Peyer's patch (tissue), 4 donors: Measurements from ENCODE around the gene HYCC1.
"Not testable (repeated sequence)": the region's sequence is repeated elsewhere in the genome, so short reads cannot be mapped to it uniquely, and the experiment has no call there.

Experiments
- POLR2A ChIP-seq, 2 donors: fragments of 450-650 bp; IDR thresholded peaks; one replicate each; pipeline ENCODE4 v1.5.1; 2017; ENCODE audit warnings: antibody characterized with exemption in 2 of 2, mild to moderate bottlenecking in 2 of 2, moderate library complexity in 2 of 2
- TF ChIP-seq, protein P1 (sequence below), 6 experiments: fragments of 450-650 bp in 4 of 6; fragments of 200-600 bp in 2 of 6; sonication (generic) in 1 of 6; IDR thresholded peaks; one replicate each; pipeline ENCODE4 v1.5.1; 2017 to 2019; ENCODE audit warnings: antibody characterized with exemption in 6 of 6, mild to moderate bottlenecking in 3 of 6, moderate library complexity in 1 of 6

DNA sequence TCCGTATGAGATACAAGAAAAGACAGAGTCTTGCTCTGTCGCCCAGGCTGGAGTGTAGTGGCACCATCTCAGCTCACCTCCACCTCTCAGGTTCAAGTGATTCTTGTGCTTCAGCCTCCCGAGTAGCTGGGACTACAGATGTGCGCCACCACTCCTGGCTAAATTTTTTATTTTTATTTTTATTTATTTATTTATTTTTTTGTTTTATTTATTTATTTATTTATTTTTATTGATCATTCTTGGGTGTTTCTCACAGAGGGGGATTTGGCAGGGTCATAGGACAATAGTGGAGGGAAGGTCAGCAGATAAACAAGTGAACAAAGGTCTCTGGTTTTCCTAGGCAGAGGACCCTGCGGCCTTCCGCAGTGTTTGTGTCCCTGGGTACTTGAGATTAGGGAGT lies 31.2 kb upstream of the HYCC1 start:
- not testable (repeated sequence) for TF ChIP-seq POLR2A (IDR thresholded peaks at IDR 0.05)
- TF ChIP-seq, protein P1, sequence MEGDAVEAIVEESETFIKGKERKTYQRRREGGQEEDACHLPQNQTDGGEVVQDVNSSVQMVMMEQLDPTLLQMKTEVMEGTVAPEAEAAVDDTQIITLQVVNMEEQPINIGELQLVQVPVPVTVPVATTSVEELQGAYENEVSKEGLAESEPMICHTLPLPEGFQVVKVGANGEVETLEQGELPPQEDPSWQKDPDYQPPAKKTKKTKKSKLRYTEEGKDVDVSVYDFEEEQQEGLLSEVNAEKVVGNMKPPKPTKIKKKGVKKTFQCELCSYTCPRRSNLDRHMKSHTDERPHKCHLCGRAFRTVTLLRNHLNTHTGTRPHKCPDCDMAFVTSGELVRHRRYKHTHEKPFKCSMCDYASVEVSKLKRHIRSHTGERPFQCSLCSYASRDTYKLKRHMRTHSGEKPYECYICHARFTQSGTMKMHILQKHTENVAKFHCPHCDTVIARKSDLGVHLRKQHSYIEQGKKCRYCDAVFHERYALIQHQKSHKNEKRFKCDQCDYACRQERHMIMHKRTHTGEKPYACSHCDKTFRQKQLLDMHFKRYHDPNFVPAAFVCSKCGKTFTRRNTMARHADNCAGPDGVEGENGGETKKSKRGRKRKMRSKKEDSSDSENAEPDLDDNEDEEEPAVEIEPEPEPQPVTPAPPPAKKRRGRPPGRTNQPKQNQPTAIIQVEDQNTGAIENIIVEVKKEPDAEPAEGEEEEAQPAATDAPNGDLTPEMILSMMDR (IDR thresholded peaks at IDR 0.05) = not testable (repeated sequence)
